ELR (cell line): Measurements from ENCODE around the gene EGLN2.
"Not testable (repeated sequence)": the region's sequence is repeated elsewhere in the genome, so short reads cannot be mapped to it uniquely, and the experiment has no call there.

ENCODE experiments used
- DNase-seq: peaks from one replicate; pipeline ENCODE4 v3.0.0-alpha.2; 2015; ENCODE audit warnings: low read depth

EGLN2 gene

GRCh38 chr19:40819479-40820234 is 20.7 kb downstream of the EGLN2 start:
- peak; percentile 32 for DNase-seq

- DNase-seq, result no peak
Measured at GRCh38 chr19:40822161-40822560, 23.2 kb downstream of the EGLN2 start.

- not testable (repeated sequence) for DNase-seq
Measured at GRCh38 chr19:40822704-40823553, 23.9 kb downstream of the EGLN2 start.

- not testable (repeated sequence) for DNase-seq
Measured at GRCh38 chr19:40824916-40825315, 25.9 kb downstream of the EGLN2 start.

GRCh38 chr19:40825460-40826095 is 26.6 kb downstream of the EGLN2 start:
- DNase-seq, result not testable (repeated sequence)

DNA sequence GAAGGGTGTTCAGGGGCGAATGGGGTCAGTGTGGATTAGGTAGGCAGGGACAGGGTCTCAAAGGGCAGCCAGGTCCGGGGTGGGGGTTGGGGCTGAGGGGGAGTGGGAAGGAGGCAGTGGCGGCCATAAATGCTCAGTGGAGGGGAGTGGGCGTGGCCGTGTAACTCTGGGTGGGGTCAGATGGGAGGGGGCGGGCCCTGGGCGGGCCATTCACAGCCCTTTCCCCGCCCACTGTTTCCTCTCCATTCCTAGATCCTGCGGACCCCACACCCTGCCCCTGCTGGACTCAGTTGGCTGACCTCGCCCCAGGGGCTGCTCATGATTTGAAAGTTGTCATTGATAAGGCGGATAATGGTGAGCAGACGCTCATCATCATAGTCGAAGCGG is 27.3 kb downstream of the EGLN2 start:
- not testable (repeated sequence) for DNase-seq

DNA sequence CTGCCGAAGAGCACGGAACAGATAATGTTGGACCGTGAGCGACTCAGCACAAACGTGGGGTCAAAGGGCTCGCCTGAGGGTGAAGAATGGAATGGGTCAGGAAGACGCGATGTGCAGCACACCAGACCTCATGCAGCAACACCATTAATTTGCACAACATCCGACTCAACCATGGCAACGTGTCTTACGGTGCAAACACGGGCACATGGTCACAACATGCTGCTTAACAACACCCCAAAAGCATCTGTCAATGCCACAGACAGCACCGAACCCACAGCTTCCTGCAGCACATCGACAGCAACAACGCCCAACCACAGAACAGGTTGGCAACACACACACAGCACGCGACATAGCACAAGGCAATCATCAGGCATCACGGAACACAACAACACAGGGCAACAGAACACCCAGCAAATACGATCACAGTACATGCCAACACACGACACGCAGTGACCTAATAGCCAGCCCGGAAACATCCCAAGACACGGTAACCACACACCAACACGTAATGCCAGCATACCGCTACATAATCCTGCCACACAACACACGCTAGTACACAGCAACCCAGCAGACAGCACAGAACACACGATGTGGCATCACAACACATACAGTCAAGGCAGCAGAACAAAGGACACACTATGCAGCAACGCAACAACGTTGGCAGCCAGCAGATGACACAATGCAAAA is 27.9 kb downstream of the EGLN2 start:
- DNase-seq, result not testable (repeated sequence)

DNA sequence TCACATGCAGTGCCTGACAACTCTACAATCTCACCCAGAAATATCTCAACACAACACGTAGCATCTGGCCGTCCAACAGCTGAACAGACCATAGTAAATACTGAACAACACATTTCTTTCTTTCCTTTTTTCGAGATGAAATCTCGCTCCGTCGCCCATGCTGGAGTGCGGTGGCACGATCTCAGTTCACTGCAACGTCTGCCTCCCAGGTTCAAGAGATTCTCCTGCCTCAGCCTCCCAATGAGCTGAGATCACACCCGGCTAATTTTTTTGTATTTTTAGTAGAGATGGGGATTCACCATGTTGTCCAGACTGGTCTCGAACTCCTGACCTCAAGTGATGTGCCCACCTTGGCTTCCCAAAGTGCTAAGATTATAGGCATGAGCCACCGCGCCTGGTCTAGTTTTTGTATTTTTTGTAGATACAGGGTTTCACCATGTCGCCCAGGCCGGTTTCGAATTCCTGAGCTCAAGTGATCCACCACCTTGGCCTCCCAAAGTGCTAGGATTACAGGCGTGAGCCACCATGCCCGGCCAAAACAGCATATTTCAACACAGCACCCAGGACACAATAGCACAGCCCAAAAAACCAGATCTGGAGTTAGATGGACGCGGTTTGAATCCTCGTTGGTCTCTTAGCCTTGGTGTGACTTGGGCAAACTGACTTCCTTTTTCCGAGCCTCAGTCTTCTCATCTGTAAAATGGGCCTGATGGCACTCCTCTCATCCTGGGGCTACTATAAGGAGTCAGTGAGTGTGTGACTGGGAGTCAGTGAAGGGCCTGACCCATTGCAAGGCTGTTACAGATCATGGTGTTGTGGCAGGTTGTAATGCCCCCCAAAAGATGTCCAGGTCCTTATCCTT is 28.6 kb downstream of the EGLN2 start:
- no peak for DNase-seq

GRCh38 chr19:40829205-40829604 is 30.2 kb downstream of the EGLN2 start:
- no peak for DNase-seq

- DNase-seq, result not testable (repeated sequence)
Measured at GRCh38 chr19:40830741-40831140, 31.8 kb downstream of the EGLN2 start.

DNA sequence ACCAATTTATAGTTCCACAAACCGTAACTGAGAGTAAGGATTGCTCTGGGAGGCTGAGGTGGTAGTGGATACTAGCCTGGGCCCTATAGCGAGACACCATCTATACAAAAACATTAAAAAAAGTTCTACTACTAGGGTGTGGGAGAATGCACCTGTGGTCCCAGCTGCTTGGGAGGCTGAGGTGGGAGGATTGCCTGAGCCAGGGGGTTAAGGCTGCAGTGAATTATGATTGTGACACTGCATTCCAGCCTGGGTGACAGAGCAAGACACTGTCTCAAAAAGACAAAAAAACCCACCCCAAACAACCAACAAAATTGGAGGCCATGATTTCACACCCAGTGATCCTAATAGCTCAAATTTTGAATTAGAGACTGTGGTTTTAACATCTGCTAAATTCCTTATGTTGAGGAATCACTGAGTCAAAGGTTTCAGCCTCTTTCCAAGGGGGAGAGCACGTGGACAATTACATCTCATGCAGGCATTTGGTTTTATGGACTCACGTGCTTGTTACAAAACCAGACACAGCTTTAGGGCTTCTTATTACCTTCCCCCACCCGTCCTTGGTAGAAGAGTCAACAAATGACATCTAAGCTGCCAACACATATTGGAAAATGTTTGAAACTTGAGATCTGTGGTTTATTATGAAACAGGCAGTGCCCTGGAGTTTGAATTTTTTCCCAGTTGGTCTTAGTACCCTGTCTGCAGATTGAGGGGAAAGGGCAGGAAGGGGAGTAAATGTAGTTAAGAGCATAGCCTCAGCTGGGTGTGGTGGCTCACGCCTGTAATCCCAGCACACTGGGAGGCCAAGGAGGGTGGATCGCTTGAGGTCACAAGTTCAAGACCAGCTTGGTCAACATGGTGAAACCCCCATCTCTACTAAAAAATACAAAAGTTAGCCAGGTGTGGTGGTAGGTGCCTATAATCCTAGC is 32.8 kb downstream of the EGLN2 start:
- peak; percentile 80 for DNase-seq

- not testable (repeated sequence) for DNase-seq
Measured at GRCh38 chr19:40832431-40832790, 33.4 kb downstream of the EGLN2 start.

- DNase-seq, result not testable (repeated sequence)
Measured at GRCh38 chr19:40833728-40834533, 34.9 kb downstream of the EGLN2 start.

GRCh38 chr19:40836754-40837429 is 37.9 kb downstream of the EGLN2 start:
- DNase-seq, result no peak

DNA sequence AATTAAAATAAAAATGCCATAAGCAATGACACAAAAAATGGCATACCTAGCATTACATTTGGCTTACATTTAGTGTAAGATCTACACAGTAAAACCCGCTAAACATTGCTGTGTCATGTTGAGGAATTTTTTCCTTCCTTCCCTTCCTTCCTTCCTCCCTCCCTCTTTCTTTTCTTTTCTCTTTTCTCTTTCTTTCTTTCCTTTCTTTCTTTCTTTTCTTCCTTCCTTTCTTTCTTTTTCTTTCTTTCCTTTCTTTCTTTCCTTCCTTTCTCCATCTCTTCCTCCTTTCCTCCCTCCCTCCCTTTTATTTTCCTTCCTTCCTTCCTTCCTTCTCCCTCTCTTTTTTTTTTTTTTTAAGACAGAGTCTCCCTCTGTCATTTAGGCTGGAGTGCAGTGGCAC is 39.5 kb downstream of the EGLN2 start:
- not testable (repeated sequence) for DNase-seq

GRCh38 chr19:40842012-40842411 is 43.0 kb downstream of the EGLN2 start:
- DNase-seq, result not testable (repeated sequence)

GRCh38 chr19:40842997-40843652 is 44.1 kb downstream of the EGLN2 start:
- DNase-seq, result not testable (repeated sequence)

DNA sequence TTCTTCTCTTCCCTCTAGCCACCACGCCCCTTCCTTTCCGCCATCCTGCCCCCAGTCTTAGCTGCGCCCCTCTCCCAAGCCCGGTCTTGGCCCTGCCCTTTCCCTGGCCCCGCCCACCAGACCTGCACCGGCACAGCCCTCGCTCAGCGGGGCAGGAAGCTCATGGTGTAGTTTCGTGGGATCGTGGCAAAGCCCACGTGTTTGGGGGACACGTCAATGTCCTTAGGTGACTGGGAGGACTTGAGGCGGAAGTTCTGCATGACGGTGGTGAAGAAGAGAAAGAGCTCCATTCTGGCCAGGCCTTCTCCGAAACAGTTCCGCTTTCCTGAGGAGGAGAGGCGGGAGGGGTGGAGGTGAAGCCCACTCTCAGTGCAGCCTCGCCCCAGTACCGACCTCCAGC is 44.7 kb downstream of the EGLN2 start:
- DNase-seq, result not testable (repeated sequence)
